DOHH2 (cell line): ENCODE results near the gene RPL28.

ENCODE experiments used
- CTCF ChIP-seq: fragments of 200-600 bp; sonication (generic); IDR thresholded peaks from one replicate; pipeline ENCODE4 v1.5.1; 2014; ENCODE audit warnings: antibody characterized with exemption, mild to moderate bottlenecking, low read depth, low read length; ENCODE audit not compliant: poor library complexity, severe bottlenecking
- EZH2phosphoT487 ChIP-seq: fragments of 200-600 bp; sonication (generic); IDR thresholded peaks from 2 replicates; pipeline ENCODE4 v1.6.1; 2017; ENCODE audit warnings: borderline replicate concordance, mild to moderate bottlenecking, antibody characterized with exemption, low read length, moderate library complexity, mixed read lengths

GRCh38 chr19:55376241-55376933, 9.3 kb upstream of the RPL28 start, which contains the start of gene TMEM190:
- TF ChIP-seq CTCF, result no peak
- TF ChIP-seq EZH2phosphoT487, result no peak
